GM12878 (cell line): Measurements from ENCODE around the gene HDAC7. TPM values are rescaled to one million over a fixed set of nuclear protein-coding genes. Genes with fewer than 3 reads are reported as not detected.

Source experiments
- ATAC-seq: fragments of 200-7000 bp; cut with Tn5 transposase; 3 replicates; pipeline ENCODE4 v1.9.1; 2020; ENCODE audit warnings: mild to moderate bottlenecking, moderate library complexity
- BruUV-seq: library from RNA; stranded (reverse); fragments of 400-500 nt; replicated peaks from 2 replicates; lab custom pipeline; 2021; lab: Mats Ljungman, UMichigan
- CTCF ChIA-PET: fragments of 300-600 bp; sonication (Branson Sonifier 250); formaldehyde crosslinking; extraction: SDS; loops from one replicate; lab custom pipeline; 2021; ENCODE audit warnings: inconsistent platforms; lab: Yijun Ruan, JAX
- POLR2A ChIA-PET: fragments of 350-600 bp; formaldehyde crosslinking; extraction: SDS; loops from one replicate; lab custom pipeline; 2021; ENCODE audit warnings: inconsistent platforms; lab: Charles Lee
- RAD21 ChIA-PET: fragments of 300-600 bp; sonication (Branson Sonifier 250); formaldehyde crosslinking; loops from one replicate; lab custom pipeline; 2023; ENCODE audit warnings: antibody characterized with exemption; ENCODE audit not compliant: unreplicated experiment; lab: Charles Lee
- SMC1A ChIA-PET: fragments of 300-600 bp; sonication (Branson Sonifier 250); formaldehyde crosslinking; loops from one replicate; lab custom pipeline; 2023; ENCODE audit not compliant: unreplicated experiment, uncharacterized antibody; lab: Charles Lee
- DNase-seq: peaks from one replicate; pipeline ENCODE4 v3.0.0-alpha.2; 2011; ENCODE audit warnings: low read depth, low spot score
- FAIRE-seq: peaks from 3 replicates; lab custom pipeline; 2011; peaks lifted over from hg19 to GRCh38; lab: Jason Lieb, UNC
- H2AFZ ChIP-seq: 2 replicates; pipeline ENCODE4 v1.6.0; 2011; ENCODE audit warnings: low read depth, low read length, control low read depth; ENCODE audit not compliant: control insufficient read depth
- H3K27ac ChIP-seq: 2 replicates; pipeline ENCODE4 v1.5.1; 2011; ENCODE audit warnings: control low read depth; ENCODE audit not compliant: control insufficient read depth, insufficient read depth
- H3K27me3 ChIP-seq, 2 experiments: replicated peaks in 1 of 2; 2 replicates each; pipeline versions ENCODE4 v1.6.0 to v1.6.1; 2011; ENCODE audit warnings: low read length in 1 of 2; ENCODE audit not compliant: control insufficient read depth in 2 of 2, insufficient read depth in 2 of 2
- H3K36me3 ChIP-seq, 2 experiments: 2 replicates each; pipeline ENCODE4 v1.5.1; 2011; ENCODE audit warnings: low read length in 1 of 2; ENCODE audit not compliant: control insufficient read depth in 2 of 2, insufficient read depth in 2 of 2
- H3K4me1 ChIP-seq: 2 replicates; pipeline ENCODE4 v1.6.1; 2011; ENCODE audit warnings: mild to moderate bottlenecking, low read length, moderate library complexity, mixed read lengths; ENCODE audit not compliant: control insufficient read depth, insufficient read depth
- H3K4me2 ChIP-seq: 2 replicates; pipeline ENCODE4 v1.6.0; 2011; ENCODE audit warnings: control low read depth; ENCODE audit not compliant: control insufficient read depth, insufficient read depth
- H3K4me3 ChIP-seq: fragments of 200-600 bp; sonication (generic); 2 replicates; pipeline ENCODE4 v1.5.1; 2016
- H3K79me2 ChIP-seq: 2 replicates; pipeline ENCODE4 v1.6.0; 2011; ENCODE audit warnings: low read length; ENCODE audit not compliant: control insufficient read depth, insufficient read depth
- H3K9ac ChIP-seq: 2 replicates; pipeline ENCODE4 v1.8.0; 2011; ENCODE audit warnings: low read length, control low read depth, mixed read lengths; ENCODE audit not compliant: control insufficient read depth, insufficient read depth
- H3K9me3 ChIP-seq: replicated peaks from 3 replicates; pipeline ENCODE4 v1.5.1; 2011; ENCODE audit warnings: mild to moderate bottlenecking, low read length; ENCODE audit not compliant: control insufficient read depth, insufficient read depth
- H4K20me1 ChIP-seq: 2 replicates; pipeline ENCODE4 v1.6.0; 2011; ENCODE audit not compliant: control insufficient read depth, insufficient read depth
- BACH1 ChIP-seq: fragments of 450-650 bp; IDR thresholded peaks from 2 replicates; pipeline ENCODE4 v1.6.1; 2017; ENCODE audit warnings: mild to moderate bottlenecking, borderline replicate concordance
- CBFB ChIP-seq: IDR thresholded peaks from 2 replicates; pipeline ENCODE4 v1.6.1; 2016; ENCODE audit warnings: antibody characterized with exemption, low read depth
- CEBPB ChIP-seq, 2 experiments: fragments of 150-350 bp in 1 of 2; IDR thresholded peaks; 2 replicates each; pipeline ENCODE4 v1.6.1; 2012 to 2014; ENCODE audit warnings: low read depth in 2 of 2, low read length in 2 of 2, borderline replicate concordance in 1 of 2, inconsistent platforms in 1 of 2
- CTCF ChIP-seq, 3 experiments: IDR thresholded peaks in 2 of 3; conservative IDR thresholded peaks in 1 of 3; 2 replicates each; pipeline ENCODE4 v1.5.1; 2011; ENCODE audit warnings: low read depth in 3 of 3, low read length in 3 of 3, mild to moderate bottlenecking in 3 of 3, control low read depth in 2 of 3, moderate library complexity in 2 of 3, inconsistent platforms in 1 of 3, mixed read lengths in 1 of 3; ENCODE audit not compliant: control insufficient read depth in 2 of 3, insufficient read depth in 1 of 3; ENCODE audit errors: extremely low read depth in 1 of 3
- DPF2 ChIP-seq: fragments of 450-650 bp; IDR thresholded peaks from 2 replicates; pipeline ENCODE4 v1.6.1; 2017; ENCODE audit warnings: mild to moderate bottlenecking
- FOXM1 ChIP-seq: IDR thresholded peaks from 2 replicates; pipeline ENCODE4 v1.6.1; 2012; ENCODE audit warnings: low read depth, mild to moderate bottlenecking, inconsistent platforms, low read length, moderate library complexity
- GATAD2B ChIP-seq: fragments of 450-650 bp; conservative IDR thresholded peaks from 2 replicates; pipeline ENCODE4 v1.6.1; 2017; ENCODE audit warnings: low read depth, mild to moderate bottlenecking, moderate library complexity
- NR2F1 ChIP-seq: fragments of 450-650 bp; conservative IDR thresholded peaks from 2 replicates; pipeline ENCODE4 v1.6.1; 2017; ENCODE audit warnings: mild to moderate bottlenecking
- RUNX3 ChIP-seq: IDR thresholded peaks from 2 replicates; pipeline ENCODE4 v1.6.1; 2012; ENCODE audit warnings: low read length, inconsistent platforms
- SMAD1 ChIP-seq: fragments of 450-650 bp; IDR thresholded peaks from 2 replicates; pipeline ENCODE4 v1.6.1; 2018; ENCODE audit warnings: mild to moderate bottlenecking, low read depth; ENCODE audit not compliant: partially characterized antibody
- TCF12 ChIP-seq: IDR thresholded peaks from 2 replicates; pipeline ENCODE4 v1.6.1; 2011; ENCODE audit warnings: low read depth, mild to moderate bottlenecking, low read length
- TCF3 ChIP-seq: IDR thresholded peaks from 2 replicates; pipeline ENCODE4 v1.6.1; 2012; ENCODE audit warnings: low read depth, mild to moderate bottlenecking, low read length, borderline replicate concordance; ENCODE audit not compliant: insufficient read depth
- ZBTB33 ChIP-seq: fragments of 450-650 bp; IDR thresholded peaks from 2 replicates; pipeline ENCODE4 v1.6.1; 2017; ENCODE audit warnings: mild to moderate bottlenecking
- ZNF687 ChIP-seq: fragments of 450-650 bp; IDR thresholded peaks from 2 replicates; pipeline ENCODE4 v1.6.1; 2017; ENCODE audit warnings: mild to moderate bottlenecking, moderate library complexity
- WGBS: methylation state at CpG from one replicate; pipeline ENCODE4 v1.1.6; 2016; ENCODE audit warnings: low lambda C conversion rate; ENCODE audit not compliant: insufficient replicate concordance, insufficient coverage; ENCODE audit errors: missing lambda C conversion rate; 5-methylcytosine and 5-hydroxymethylcytosine counted together
- in situ Hi-C: fragments of 300-500 bp; cut with MboI; formaldehyde crosslinking; loops from 9 replicates; pipeline ENCODE4 v1.14.3; 2018; ENCODE audit warnings: mixed read lengths
- intact Hi-C: fragments of 100-400 bp; cut with micrococcal nuclease; formaldehyde crosslinking; loops from one replicate; pipeline ENCODE4 v1.14.2; 2022; ENCODE audit not compliant: unreplicated experiment
- polyA plus RNA-seq, 11 experiments: library from polyadenylated mRNA; depleted of rRNA in 4 of 11; unstranded in 6 of 11; stranded (reverse) in 5 of 11; fragments of >200 nt; fragmentation: Nextera tagmentation in 4 of 11; fragmentation: Illumina TruSeq in 1 of 11; extraction: Ambion mirVana in 4 of 11; extraction: Trizol in 1 of 11; gene quantifications; 1 replicate in 1 of 11; 2 replicates in 10 of 11; pipeline versions ENCODE4 v1.2.1 to v1.2.3, GENCODE V29; 2011 to 2016; ENCODE audit warnings: inconsistent platforms in 2 of 11, missing spikeins in 2 of 11, low read depth in 1 of 11
- total RNA-seq, 4 experiments: library from RNA; depleted of rRNA in 3 of 4; stranded (reverse); fragments of >200 nt in 3 of 4; fragmentation: Illumina TruSeq in 1 of 4; extraction: Trizol in 1 of 4; gene quantifications; 2 replicates each; pipeline versions ENCODE4 v1.2.1 to v1.2.3, GENCODE V29; 2013 to 2021

The HDAC7 gene
- total and polyA plus RNA-seq, 10 of the 15 experiments (the other 5 are each of a cell fraction or from before 2014, with no cell fraction given), result 0.47 to 18.3 (median 5.4) TPM

GRCh38 chr12:47773062-47773857 lies 46.4 kb downstream of the HDAC7 start, which contains the start of gene SLC48A1:
TSS of gene SLC48A1 (plus strand) at chr12:47773238. CDS start at chr12:47773305, 67 bp downstream.
- peak within 1 kb of the TSS; percentile 77 for H3K4me2 ChIP-seq
- peaks cover 17% of the 10 kb centered on the region; the same call in 1 of the 2 replicates for H3K4me1 ChIP-seq
- no peak for DNase-seq
- no peaks in the 10 kb centered on the region for H3K36me3 ChIP-seq
- ChIA-PET SMC1A (interaction anchor here (1.0 to 11.3 kb wide), 3 partner anchors 15 to 64 kb away, joined by 3 to 139 read pairs (median 7); partner anchors contain the start of gene RAPGEF3), RAD21 (interaction anchor here (0.9 to 8.9 kb wide), 6 partner anchors 17 to 65 kb away, joined by 3 to 83 read pairs (median 7); partner anchors contain the start of gene RAPGEF3), POLR2A (interaction anchor here (0.9 kb wide), 1 partner anchor 32 kb away, joined by 3 read pairs; no protein-coding TSS in a partner anchor), CTCF (interaction anchor here (0.6 to 19.3 kb wide), 10 partner anchors 10 to 122 kb away, joined by 3 to 814 read pairs (median 6); partner anchors contain the start of gene RAPGEF3)
- no peaks in the 10 kb centered on the region for H3K9me3 ChIP-seq
- peak; percentile 93 for ATAC-seq
- 1% methylated on average over 63 of the region's 106 CpGs for WGBS
- H4K20me1 ChIP-seq, result no peaks in the 10 kb centered on the region
- in situ Hi-C loops, result no loop called here
- peak within 1 kb of the TSS; percentile 80 for H3K4me3 ChIP-seq
- BruUV-seq, result no TSS peak
- no peaks in the 10 kb centered on the region for H3K27me3 ChIP-seq
- H3K9ac ChIP-seq, result peak within 1 kb of the TSS; percentile 52; the same call in 1 of the 2 replicates
- intact Hi-C loops, result loop anchor here (10.0 kb wide), 1 partner anchor 738 kb away; no protein-coding TSS in a partner anchor
- peak within 1 kb of the TSS; percentile 85 for H2AFZ ChIP-seq
- H3K79me2 ChIP-seq, result no peaks in the 10 kb centered on the region
- FAIRE-seq, result no peak
- no peak within 1 kb of the TSS for H3K27ac ChIP-seq
- TF ChIP-seq CBFB (no peak), NR2F1 (peak; percentile 35; the same call in 1 of the 2 replicates), CTCF (IDR thresholded peaks at IDR 0.05 in 2 of 3, conservative IDR thresholded peaks at IDR 0.05 in 1 of 3; ENCODE audit: control insufficient read depth in 2 of 3, extremely low read depth in 1 of 3, insufficient read depth in 1 of 3, low read depth in 3 of 3, low read length in 3 of 3) (peak; percentile 16 to 47 (median 24); a peak in 4 of 6 replicates), TCF3 (0 out of 2 replicates have a peak, but pooled peaks have one; percentile 74), CEBPB (IDR thresholded peaks at IDR 0.05; ENCODE audit: borderline replicate concordance in 1 of 2, low read depth in 2 of 2, low read length in 2 of 2) (no peak), TCF12 (0 out of 2 replicates have a peak, but pooled peaks have one; percentile 53), GATAD2B (peak; percentile 74), RUNX3 (peak; percentile 73), ZNF687 (0 out of 2 replicates have a peak, but pooled peaks have one; percentile 21), FOXM1 (no peak), DPF2 (0 out of 2 replicates have a peak, but pooled peaks have one; percentile 59), SMAD1 (no peak), ZBTB33 (no peak), BACH1 (peak; percentile 42; the same call in 1 of the 2 replicates)
